Astrocyte (in vitro differentiated cells and primary cell): ENCODE measurements around the gene CERK. TPM values are rescaled to one million over a fixed set of nuclear protein-coding genes. Genes with fewer than 3 reads are reported as not detected.

Experiments used
- DNase-seq: peaks from one replicate; pipeline ENCODE4 v3.0.0-alpha.2; 2010; ENCODE audit warnings: low read depth
- FAIRE-seq: peaks from 2 replicates; lab custom pipeline; 2011; peaks lifted over from hg19 to GRCh38; lab: Jason Lieb, UNC
- H2AFZ ChIP-seq: 2 replicates; pipeline ENCODE4 v1.6.0; 2012; ENCODE audit warnings: low read depth, low read length, inconsistent platforms
- H3K27ac ChIP-seq: 2 replicates; pipeline ENCODE4 v1.5.1; 2011; ENCODE audit warnings: low read depth, low read length, inconsistent platforms
- H3K27me3 ChIP-seq: 2 replicates; pipeline ENCODE4 v1.6.0; 2011; ENCODE audit warnings: low read length, inconsistent platforms; ENCODE audit not compliant: insufficient read depth
- H3K36me3 ChIP-seq: 2 replicates; pipeline ENCODE4 v1.5.1; 2011; ENCODE audit warnings: low read length, inconsistent platforms; ENCODE audit not compliant: insufficient read depth
- H3K4me1 ChIP-seq: 2 replicates; pipeline ENCODE4 v1.5.1; 2011; ENCODE audit warnings: low read length, inconsistent platforms; ENCODE audit not compliant: insufficient read depth
- H3K4me2 ChIP-seq: 2 replicates; pipeline ENCODE4 v1.6.0; 2012; ENCODE audit warnings: low read length, inconsistent platforms
- H3K4me3 ChIP-seq: 2 replicates; pipeline ENCODE4 v1.5.1; 2011; ENCODE audit warnings: low read depth, mild to moderate bottlenecking, low read length, inconsistent platforms; ENCODE audit not compliant: insufficient read depth
- H3K79me2 ChIP-seq: 2 replicates; pipeline ENCODE4 v1.6.0; 2012; ENCODE audit warnings: mild to moderate bottlenecking, low read length, inconsistent platforms; ENCODE audit not compliant: insufficient read depth
- H3K9ac ChIP-seq: 2 replicates; pipeline ENCODE4 v1.6.0; 2012; ENCODE audit warnings: mild to moderate bottlenecking, low read length, inconsistent platforms
- H3K9me3 ChIP-seq: 2 replicates; pipeline ENCODE4 v1.5.1; 2012; ENCODE audit warnings: low read depth, mild to moderate bottlenecking, low read length, inconsistent platforms; ENCODE audit not compliant: insufficient read depth
- H4K20me1 ChIP-seq: 2 replicates; pipeline ENCODE4 v1.6.0; 2012; ENCODE audit warnings: low read length, inconsistent platforms; ENCODE audit not compliant: insufficient read depth
- H3K27ac Mint-ChIP-seq: one replicate; pipeline ENCODE4 v1.8.0; 2021; ENCODE audit warnings: mild to moderate bottlenecking, mixed read lengths; ENCODE audit not compliant: unreplicated experiment
- H3K27me3 Mint-ChIP-seq: one replicate; pipeline ENCODE4 v1.8.0; 2021; ENCODE audit warnings: low read depth, mixed read lengths; ENCODE audit not compliant: unreplicated experiment
- H3K36me3 Mint-ChIP-seq: one replicate; pipeline ENCODE4 v1.8.0; 2021; ENCODE audit warnings: low read depth, mixed read lengths; ENCODE audit not compliant: unreplicated experiment
- H3K4me1 Mint-ChIP-seq: one replicate; pipeline ENCODE4 v1.8.0; 2021; ENCODE audit warnings: low read depth, mixed read lengths; ENCODE audit not compliant: unreplicated experiment
- H3K4me3 Mint-ChIP-seq: one replicate; pipeline ENCODE4 v1.8.0; 2021; ENCODE audit warnings: mild to moderate bottlenecking, moderate library complexity, mixed read lengths; ENCODE audit not compliant: unreplicated experiment
- H3K9me3 Mint-ChIP-seq: one replicate; pipeline ENCODE4 v1.8.0; 2021; ENCODE audit warnings: mild to moderate bottlenecking, mixed read lengths; ENCODE audit not compliant: unreplicated experiment
- CTCF ChIP-seq: IDR thresholded peaks from 2 replicates; pipeline ENCODE4 v1.5.1; 2011; ENCODE audit warnings: low read depth, mild to moderate bottlenecking, inconsistent platforms, low read length, moderate library complexity; ENCODE audit not compliant: insufficient read depth
- EZH2 ChIP-seq: IDR thresholded peaks from 2 replicates; pipeline ENCODE4 v1.6.1; 2012; ENCODE audit warnings: mild to moderate bottlenecking, low read length, inconsistent platforms; ENCODE audit not compliant: insufficient read depth
- total RNA-seq: library from RNA; stranded (reverse); gene quantifications from 2 replicates; pipeline ENCODE4 v1.2.1, GENCODE V29; 2021

Gene CERK
- total RNA-seq, 1 donor from 2014 or later: 23.2 TPM

GRCh38 chr22:46770151-46770641 is 32.1 kb upstream of the CERK start:
- Histone ChIP-seq H3K27me3 (no peaks in the 10 kb centered on the region), H4K20me1 (peaks cover 62% of the 10 kb centered on the region), H3K9me3 (no peaks in the 10 kb centered on the region), H3K4me2 (no peak overlapping the region), H3K4me1 (peaks cover 16% of the 10 kb centered on the region), H3K27ac (no peak overlapping the region), H3K36me3 (no peaks in the 10 kb centered on the region), H3K9ac (no peak overlapping the region), H3K4me3 (no peak overlapping the region), H3K79me2 (peaks cover 60% of the 10 kb centered on the region), H2AFZ (no peak overlapping the region)
- H3K27me3 Mint-ChIP-seq: no peaks in the 10 kb centered on the region
- no peaks in the 10 kb centered on the region for H3K9me3 Mint-ChIP-seq
- TF ChIP-seq CTCF (no peak), EZH2 (no peak)
- peaks cover 7% of the 10 kb centered on the region for H3K36me3 Mint-ChIP-seq
- DNase-seq: no peak
- FAIRE-seq: no peak
- no peak overlapping the region for H3K27ac Mint-ChIP-seq
- H3K4me3 Mint-ChIP-seq: no peak overlapping the region
- peaks cover 26% of the 10 kb centered on the region for H3K4me1 Mint-ChIP-seq

GRCh38 chr22:46769706-46770105 is 31.7 kb upstream of the CERK start:
- Histone ChIP-seq H3K4me2 (no peak overlapping the region), H3K27ac (no peak overlapping the region)
- H3K4me3 Mint-ChIP-seq: no peak overlapping the region

More at GRCh38 chr22:46769706-46770105, 31.7 kb upstream of the CERK start:
- FAIRE-seq (no peak), DNase-seq (no peak)
- H3K9me3 ChIP-seq: no peaks in the 10 kb centered on the region
- TF ChIP-seq CTCF: no peak
- no peak for TF ChIP-seq EZH2
- peaks cover 60% of the 10 kb centered on the region for H3K79me2 ChIP-seq
- H3K4me3 ChIP-seq: no peak overlapping the region
- no peaks in the 10 kb centered on the region for H3K9me3 Mint-ChIP-seq
- H4K20me1 ChIP-seq: peaks cover 61% of the 10 kb centered on the region
- no peaks in the 10 kb centered on the region for H3K36me3 ChIP-seq
- H3K4me1 Mint-ChIP-seq: peaks cover 21% of the 10 kb centered on the region
- H3K27me3 ChIP-seq: no peaks in the 10 kb centered on the region
- H3K27me3 Mint-ChIP-seq: no peaks in the 10 kb centered on the region
- no peak overlapping the region for H2AFZ ChIP-seq
- no peak overlapping the region for H3K9ac ChIP-seq
- no peak overlapping the region for H3K27ac Mint-ChIP-seq
- peaks cover 7% of the 10 kb centered on the region for H3K36me3 Mint-ChIP-seq
- peaks cover 13% of the 10 kb centered on the region for H3K4me1 ChIP-seq
